Urinary bladder (tissue), 4 donors: ENCODE data around the gene GRIK5. TPM values are rescaled to one million over a fixed set of nuclear protein-coding genes. Genes with fewer than 3 reads are reported as not detected.
"Not testable (repeated sequence)": the region's sequence is repeated elsewhere in the genome, so short reads cannot be mapped to it uniquely, and the experiment has no call there.

ENCODE experiments used
- DNase-seq: peaks from one replicate; pipeline ENCODE4 v3.0.0-alpha.2; 2015; ENCODE audit errors: extremely low spot score
- H3K27ac ChIP-seq: one replicate; pipeline ENCODE4 v1.5.1; 2013; ENCODE audit warnings: low read depth, mild to moderate bottlenecking, moderate library complexity
- H3K36me3 ChIP-seq: one replicate; pipeline ENCODE4 v1.6.1; 2013; ENCODE audit warnings: mild to moderate bottlenecking, moderate library complexity; ENCODE audit not compliant: insufficient read depth
- H3K4me1 ChIP-seq: one replicate; pipeline ENCODE4 v1.6.1; 2013; ENCODE audit warnings: mild to moderate bottlenecking, moderate library complexity; ENCODE audit not compliant: insufficient read depth
- H3K4me3 ChIP-seq: one replicate; pipeline ENCODE4 v1.5.1; 2013; ENCODE audit warnings: low read depth, low read length
- WGBS: extraction: QIAGEN DNeasy Blood & Tissue Kit; methylation state at CpG from one replicate; pipeline ENCODE4 v1.1.7; 2013; 5-methylcytosine and 5-hydroxymethylcytosine counted together
- polyA plus RNA-seq: library from polyadenylated mRNA; stranded (reverse); fragments of 200-250 nt; gene quantifications from one replicate; pipeline ENCODE4 v1.2.3, GENCODE V29; 2013
- total RNA-seq: library from RNA; depleted of rRNA; stranded (reverse); fragments of >200 nt; gene quantifications from one replicate; pipeline ENCODE4 v1.2.3, GENCODE V29; 2014
- donor health status: healthy with polysubstance abuse.
- donor health status: healthy.

GRIK5 gene
- total and polyA plus RNA-seq, 2 donors = 2.5 to 8.6 TPM

DNA sequence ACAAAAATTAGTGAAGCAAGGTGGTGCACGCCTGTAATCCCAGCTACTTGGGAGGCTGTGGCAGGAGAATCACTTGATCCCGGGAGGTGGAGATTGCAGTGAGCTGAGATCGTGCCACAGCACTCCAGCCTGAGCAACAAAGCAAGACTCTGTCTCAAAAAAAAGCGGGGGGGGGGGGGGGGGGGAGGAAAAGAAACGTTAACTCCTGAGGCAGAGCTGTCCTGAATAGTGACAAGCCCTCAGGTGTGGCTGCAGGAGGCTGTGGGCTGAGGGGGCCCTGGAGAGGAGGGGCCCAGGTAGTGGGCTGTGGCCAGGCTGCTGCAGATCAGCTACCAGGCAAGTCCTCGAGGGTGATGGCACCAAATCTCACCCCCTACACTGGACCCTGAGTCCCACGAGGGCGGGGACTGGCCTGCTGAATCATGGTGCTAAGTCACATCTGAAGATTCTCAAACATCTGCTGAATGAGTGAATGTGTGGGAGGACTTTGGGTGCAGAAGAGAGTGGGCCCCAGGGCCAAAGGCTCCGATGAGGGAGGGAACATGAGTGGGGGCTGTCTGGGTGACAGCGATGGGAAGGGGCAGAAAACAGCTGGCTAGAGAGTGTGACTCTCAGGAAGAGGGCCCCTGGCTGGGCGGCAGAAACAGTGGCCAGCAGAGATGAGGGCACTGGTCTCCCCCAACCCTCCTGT is 51.4 kb downstream of the GRIK5 start:
- H3K27ac ChIP-seq = no peak overlapping the region
- H3K4me1 ChIP-seq = no peaks in the 10 kb centered on the region
- DNase-seq = no peak
- no peak overlapping the region for H3K4me3 ChIP-seq
- no peaks in the 10 kb centered on the region for H3K36me3 ChIP-seq
- 78% methylated on average over 10 of the region's 11 CpGs for WGBS

DNA sequence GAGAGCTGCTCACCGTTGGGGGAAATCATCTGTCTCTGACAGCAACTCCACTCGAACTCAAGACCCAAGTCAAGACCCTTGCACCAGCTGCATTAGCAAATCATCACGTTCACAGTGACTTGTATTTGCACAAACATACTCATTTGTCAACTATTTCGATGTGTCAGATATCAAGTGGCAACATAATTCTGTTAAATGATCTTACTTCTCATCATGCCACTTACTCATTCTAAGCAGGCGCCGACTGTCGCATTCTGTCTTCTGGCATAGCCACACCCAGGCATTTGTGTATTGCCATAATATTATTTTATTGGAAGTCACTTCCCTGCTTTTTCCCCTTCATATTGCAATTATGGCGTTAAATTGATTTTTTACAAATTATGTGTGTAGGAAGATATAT is 53.0 kb downstream of the GRIK5 start:
- Histone ChIP-seq H3K4me3 (no peak overlapping the region), H3K27ac (no peak overlapping the region), H3K4me1 (no peaks in the 10 kb centered on the region), H3K36me3 (no peaks in the 10 kb centered on the region)
- WGBS = 85% methylated on average over 8 of the region's 8 CpGs
- no peak for DNase-seq

DNA sequence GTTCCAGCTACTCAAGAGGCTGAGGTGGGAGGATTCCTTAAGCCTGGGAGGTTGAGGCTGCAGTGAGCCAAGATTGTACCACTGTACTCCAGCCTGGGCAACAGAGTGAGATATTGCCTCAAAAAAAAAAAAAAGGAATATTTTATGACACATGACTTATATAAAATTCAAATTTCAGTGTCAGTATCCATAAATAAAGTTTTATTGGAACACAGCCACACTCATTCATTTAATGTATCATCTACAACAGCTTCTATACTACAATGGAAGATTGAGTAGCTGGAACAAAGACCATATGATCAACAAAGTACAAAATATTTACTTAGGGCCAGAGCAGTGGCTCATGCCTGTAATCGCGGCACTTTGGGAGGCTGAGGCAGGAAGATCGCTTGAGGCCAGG is 57.3 kb downstream of the GRIK5 start:
- not testable (repeated sequence) for H3K4me3 ChIP-seq, DNase-seq, H3K27ac ChIP-seq, H3K36me3 ChIP-seq, H3K4me1 ChIP-seq
- WGBS = 93% methylated on average over 3 of the region's 3 CpGs

DNA sequence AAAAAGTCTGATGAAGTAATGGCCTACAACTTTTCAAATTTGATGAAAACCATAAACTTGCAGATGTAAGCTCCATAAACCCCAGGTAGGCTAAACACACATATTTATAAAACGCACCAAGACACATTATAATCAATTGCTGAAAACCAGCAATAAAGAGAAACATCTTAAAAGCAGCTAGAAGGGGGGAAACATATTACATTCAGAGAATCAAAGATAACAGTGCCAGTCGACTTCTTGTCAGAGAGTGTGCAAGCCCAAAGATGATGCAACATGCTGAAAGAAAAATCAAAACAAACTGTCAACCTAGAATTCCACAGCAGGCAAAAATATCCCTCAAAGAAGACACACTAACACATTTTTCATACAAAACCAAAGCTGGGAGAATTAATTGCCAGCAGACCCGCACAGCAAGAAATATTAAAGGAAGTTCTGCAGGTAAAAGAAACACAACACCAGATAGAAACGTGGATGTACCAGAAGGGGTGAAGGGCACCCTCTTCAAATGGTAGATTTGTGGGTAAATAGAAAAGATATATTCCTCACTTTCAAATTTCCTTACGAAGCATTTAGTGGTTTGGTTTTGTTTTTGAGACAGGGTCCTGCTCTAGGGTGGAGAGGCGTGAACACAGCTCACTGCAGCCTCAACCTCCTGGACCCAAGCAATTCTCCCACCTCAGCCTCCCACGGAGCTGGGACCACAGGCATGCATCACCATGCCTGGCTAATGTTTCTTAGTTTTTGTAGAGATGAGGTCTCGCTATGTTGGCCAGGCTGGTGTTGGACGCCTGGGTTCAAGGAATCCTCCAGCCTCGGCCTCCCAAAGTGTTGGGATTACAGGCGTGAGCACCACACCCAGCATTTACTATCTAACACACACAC is 59.5 kb downstream of the GRIK5 start:
- Histone ChIP-seq H3K4me3 (no peak overlapping the region), H3K27ac (no peak overlapping the region), H3K36me3 (no peaks in the 10 kb centered on the region), H3K4me1 (no peaks in the 10 kb centered on the region)
- 73% methylated on average over 11 of the region's 11 CpGs for WGBS
- DNase-seq = no peak

DNA sequence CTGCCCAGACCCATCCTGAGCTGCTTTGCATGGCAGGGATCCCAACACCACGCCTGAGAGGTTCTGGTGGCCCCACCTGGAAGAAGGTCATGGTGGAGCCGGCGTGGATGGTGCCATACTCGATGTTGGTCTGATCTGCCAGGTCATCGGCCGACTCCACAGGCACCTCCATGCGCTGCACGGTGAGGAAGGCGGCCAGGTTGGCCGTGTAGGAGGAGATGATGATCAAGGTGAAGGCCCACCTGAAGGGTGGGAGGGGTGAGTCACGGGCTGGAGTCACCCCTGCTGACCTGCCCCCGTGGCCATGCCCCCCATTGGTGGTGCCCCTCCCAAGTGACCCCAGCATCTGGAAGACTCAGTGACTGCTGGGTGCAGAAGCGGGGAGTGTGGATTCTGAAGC is 63.4 kb downstream of the GRIK5 start:
- 89% methylated on average over 13 of the region's 13 CpGs for WGBS
- H3K36me3 ChIP-seq = no peaks in the 10 kb centered on the region
- no peaks in the 10 kb centered on the region for H3K4me1 ChIP-seq
- no peak overlapping the region for H3K27ac ChIP-seq
- DNase-seq = no peak
- H3K4me3 ChIP-seq = no peak overlapping the region

DNA sequence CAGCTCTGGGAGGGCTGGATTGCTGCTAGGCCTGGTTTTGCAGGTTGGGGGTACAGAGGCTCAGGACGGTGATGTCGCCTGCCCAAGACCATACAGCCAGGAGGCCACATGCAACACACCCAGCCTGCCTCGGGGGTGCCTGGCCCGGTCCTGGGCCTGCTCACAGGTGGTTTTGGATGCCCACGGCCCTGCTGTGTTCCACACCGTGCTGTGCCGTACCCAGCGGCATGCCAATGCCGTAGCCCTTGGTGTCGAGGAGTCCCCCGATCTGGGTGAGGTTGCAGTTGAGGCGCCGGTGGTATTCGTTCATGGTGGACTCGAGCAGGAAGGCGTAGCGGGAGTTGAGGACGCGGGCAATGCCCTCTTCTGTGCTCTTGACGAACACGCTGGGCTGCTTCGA is 64.5 kb downstream of the GRIK5 start:
- DNase-seq = no peak
- Histone ChIP-seq H3K27ac (no peak overlapping the region), H3K36me3 (no peaks in the 10 kb centered on the region), H3K4me3 (no peak overlapping the region), H3K4me1 (no peaks in the 10 kb centered on the region)
- 94% methylated on average over 22 of the region's 22 CpGs for WGBS

DNA sequence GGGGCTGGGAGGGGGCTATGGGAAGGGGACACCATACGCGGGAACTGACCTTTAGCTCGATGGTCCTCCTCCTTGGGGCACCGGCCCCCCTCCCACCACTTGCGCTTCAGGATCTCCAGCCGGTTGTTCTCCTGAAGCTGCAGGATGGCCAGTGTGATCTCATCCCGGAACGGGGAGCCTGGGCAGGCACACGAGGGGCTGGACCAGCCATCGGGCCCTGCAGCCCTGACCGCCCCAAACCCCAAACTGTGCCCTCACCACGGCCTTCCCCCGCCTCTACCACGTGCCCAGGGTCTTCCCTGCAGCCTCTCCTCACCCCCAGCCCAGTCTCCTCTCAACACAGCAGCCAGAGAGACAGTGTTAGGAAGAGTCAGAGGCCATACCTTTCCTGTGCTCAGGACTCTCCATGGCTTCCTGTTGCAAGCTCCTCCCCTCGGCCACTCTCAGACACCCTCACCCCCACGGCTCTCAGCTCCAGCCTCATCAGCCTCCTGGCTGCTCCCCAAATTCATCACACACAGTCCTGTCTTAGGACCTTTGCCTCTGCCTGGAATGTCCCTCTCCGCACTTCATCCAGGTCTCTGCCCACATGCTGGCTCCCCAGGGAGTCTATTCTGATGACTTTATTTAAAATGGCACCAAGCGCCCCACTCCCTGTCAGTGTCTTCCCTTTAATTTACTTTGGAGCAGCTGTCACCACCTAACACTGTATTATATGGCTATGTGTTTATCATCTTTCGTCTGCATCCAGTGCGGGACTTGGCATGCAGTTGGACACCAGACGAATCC is 66.3 kb downstream of the GRIK5 start:
- 80% methylated on average over 21 of the region's 21 CpGs for WGBS

DNA sequence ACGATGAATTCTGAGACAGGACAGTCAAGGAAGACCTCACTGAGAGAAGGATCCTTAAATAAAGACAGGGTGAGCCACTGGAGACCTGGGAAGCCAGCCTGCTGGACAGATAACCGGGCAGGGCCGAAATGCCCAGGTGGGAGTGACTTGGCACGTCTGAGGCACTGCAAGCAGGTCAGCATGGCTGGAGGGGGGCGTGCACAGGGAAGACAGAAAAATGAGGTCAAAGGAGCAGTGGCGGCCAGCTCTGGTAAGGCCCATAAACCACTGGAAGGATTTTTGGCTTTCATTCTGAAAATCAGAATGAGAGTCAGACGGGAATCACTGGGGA is 70.2 kb downstream of the GRIK5 start:
- 80% methylated on average over 7 of the region's 7 CpGs for WGBS
- Histone ChIP-seq H3K36me3 (no peaks in the 10 kb centered on the region), H3K27ac (no peak overlapping the region), H3K4me3 (no peak overlapping the region), H3K4me1 (no peaks in the 10 kb centered on the region)
- DNase-seq = no peak

More for the DNA sequence above, 66.3 kb downstream of the GRIK5 start:
- no peak for DNase-seq
- Histone ChIP-seq H3K4me3 (no peak overlapping the region), H3K36me3 (no peaks in the 10 kb centered on the region), H3K4me1 (no peaks in the 10 kb centered on the region), H3K27ac (no peak overlapping the region)

DNA sequence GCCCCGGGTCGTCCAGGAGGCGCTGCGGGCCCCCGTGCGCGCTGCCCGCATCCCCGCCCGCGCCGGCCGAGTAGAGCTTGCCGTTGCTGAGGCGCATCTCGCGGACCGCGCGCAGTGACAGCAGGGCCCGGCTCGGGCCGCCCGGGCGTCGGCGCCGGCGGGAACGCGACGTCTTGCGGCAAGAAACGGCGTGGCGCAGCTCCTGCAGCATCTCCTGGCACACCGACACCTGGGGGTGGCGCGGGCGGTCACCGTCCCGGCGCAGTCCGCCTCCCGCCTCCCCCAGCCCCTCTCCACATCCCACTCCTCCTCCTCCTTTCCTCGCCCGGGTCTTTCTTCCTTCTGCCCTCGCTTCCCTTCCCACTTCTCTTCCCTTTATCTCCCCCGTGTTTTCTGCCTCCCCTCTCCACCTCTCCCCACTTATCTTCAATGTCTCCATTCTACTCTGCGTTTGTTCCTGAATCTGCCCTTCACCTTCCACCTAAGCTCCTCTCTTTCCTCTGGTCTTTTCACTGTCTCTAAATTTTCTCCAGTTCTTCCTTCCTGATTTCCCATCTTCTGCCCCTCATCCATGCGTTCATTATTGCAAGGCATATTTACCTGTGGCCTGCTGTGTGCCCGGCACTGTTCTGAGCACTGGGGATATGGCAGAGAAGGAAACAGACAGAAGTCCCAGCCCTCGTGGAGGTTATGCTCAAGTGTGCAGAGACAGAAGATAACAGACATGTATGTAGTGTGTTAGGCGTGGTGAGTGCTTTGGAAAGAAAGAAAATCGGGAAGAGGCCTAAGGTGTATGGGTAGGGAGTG is 70.7 kb downstream of the GRIK5 start:
- H3K27ac ChIP-seq = no peak overlapping the region
- H3K4me1 ChIP-seq = no peaks in the 10 kb centered on the region
- no peak for DNase-seq
- WGBS = 9% methylated on average over 55 of the region's 55 CpGs
- no peaks in the 10 kb centered on the region for H3K36me3 ChIP-seq
- H3K4me3 ChIP-seq = no peak overlapping the region

DNA sequence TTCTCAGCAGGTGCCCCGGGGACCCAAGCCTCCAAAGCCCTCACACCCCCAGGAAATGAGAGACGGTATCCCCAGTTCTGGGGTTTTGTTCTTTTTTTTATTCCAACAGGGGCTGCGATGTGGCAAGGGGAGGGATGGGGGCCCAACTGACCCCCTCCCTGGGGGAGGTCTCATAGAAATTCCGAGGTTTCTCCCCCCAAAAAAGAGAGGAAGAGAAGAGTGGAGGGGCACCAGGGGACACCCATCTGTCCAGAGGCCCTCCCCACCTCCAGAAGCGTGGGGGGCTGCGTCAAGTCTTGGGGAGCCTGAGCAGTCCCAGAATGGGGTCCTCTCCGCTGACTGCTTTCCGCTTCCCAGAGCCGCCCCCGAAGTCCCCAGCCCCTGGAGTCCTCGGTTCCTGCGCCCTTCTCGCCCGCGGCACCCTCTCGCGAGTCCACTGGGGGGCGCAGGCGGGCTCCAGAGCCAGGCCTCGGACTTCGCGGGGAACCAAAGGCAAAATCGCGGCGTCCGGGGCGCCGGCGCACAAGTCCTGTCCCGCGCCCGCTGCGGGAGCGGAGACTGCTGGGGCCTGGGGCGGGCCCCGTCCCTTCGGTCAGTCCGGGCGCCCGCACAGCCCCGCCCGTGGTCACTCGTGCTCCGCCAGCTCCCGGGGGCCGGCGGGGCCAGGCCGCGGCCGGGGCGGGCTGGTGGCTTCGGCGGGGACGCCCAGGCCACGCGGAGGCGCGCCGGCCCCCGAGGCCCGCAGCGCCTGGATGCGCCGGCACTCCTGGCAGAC is 71.6 kb downstream of the GRIK5 start:
- no peaks in the 10 kb centered on the region for H3K4me1 ChIP-seq
- no peaks in the 10 kb centered on the region for H3K36me3 ChIP-seq
- no peak overlapping the region for H3K27ac ChIP-seq
- DNase-seq = no peak
- no peak overlapping the region for H3K4me3 ChIP-seq
- WGBS = 3% methylated on average over 63 of the region's 64 CpGs

DNA sequence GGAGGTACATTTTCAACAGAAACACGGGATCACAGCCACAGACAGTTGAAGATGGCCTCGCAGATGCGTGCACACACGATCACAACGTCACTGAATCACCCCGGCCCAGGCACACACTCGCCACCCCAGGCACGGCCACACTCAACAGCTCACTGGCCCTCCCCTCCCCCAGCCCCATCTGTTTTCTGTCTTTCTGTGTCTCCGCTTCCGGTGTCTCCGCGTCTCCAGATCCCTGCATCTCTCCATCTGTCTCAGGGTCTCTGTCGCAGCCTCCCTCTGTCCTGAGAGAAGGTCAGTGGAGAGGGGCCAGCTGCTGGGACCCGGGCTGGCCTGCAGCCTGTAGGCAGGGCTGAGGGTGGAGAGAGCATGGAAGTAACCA is 72.2 kb downstream of the GRIK5 start:
- Histone ChIP-seq H3K4me1 (no peaks in the 10 kb centered on the region), H3K4me3 (no peak overlapping the region), H3K36me3 (no peaks in the 10 kb centered on the region), H3K27ac (no peak overlapping the region)
- no peak for DNase-seq
- 3% methylated on average over 14 of the region's 14 CpGs for WGBS

DNA sequence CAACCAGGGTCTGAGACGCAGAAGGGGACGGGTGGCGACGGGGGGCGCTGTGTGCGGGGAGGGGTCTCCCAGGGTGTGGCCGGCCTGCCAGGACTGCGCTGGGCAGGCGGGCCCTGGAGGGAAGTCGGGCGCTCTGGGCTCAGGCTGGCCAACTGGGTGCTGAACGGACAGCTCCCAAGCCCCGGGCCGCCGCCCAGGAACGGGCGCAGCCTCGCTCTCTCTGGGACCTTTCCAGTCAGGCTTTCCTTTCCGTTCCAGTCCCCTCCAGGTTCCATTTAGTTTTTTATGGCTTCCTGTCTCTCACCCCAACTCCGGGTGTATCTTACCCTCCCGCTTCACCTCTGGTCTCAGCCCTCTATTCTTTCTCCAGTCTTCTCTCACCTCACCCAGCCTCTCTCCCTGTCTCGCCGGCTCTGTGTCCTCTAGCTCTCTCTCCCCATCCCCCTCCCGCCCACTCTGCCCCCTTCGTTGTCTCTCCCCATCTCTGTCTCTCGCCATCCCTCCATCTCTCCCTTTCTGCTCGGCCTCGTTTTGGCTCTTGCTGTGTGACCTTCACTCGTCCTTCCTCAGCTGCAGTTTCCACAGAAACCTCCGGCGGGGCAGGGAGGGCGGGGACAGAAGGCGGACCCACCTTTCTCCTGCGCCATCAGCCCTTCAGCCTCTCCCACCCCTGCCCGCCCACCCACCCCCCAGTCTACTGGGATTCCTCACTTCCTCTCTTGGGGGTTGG is 72.7 kb downstream of the GRIK5 start:
- Histone ChIP-seq H3K4me1 (no peaks in the 10 kb centered on the region), H3K4me3 (no peak overlapping the region), H3K36me3 (no peaks in the 10 kb centered on the region), H3K27ac (no peak overlapping the region)
- DNase-seq = no peak
- WGBS = 1% methylated on average over 35 of the region's 35 CpGs
